Fibroblast of villous mesenchyme (primary cell): Measurements from ENCODE around the gene SLC4A2. TPM values are rescaled to one million over a fixed set of nuclear protein-coding genes. Genes with fewer than 3 reads are reported as not detected.
A peak's percentile ranks its signal among the peaks of the same experiment; 100 is the strongest.

Source experiments
- DNase-seq: peaks from one replicate; pipeline ENCODE4 v3.0.0-alpha.2; 2010; ENCODE audit warnings: low read depth
- H3K4me3 ChIP-seq: 2 replicates; pipeline ENCODE4 v1.5.1; 2011; ENCODE audit warnings: low read depth, mild to moderate bottlenecking, low read length
- total RNA-seq: library from RNA; depleted of rRNA; stranded (reverse); fragments of >200 nt; gene quantifications from 2 replicates; pipeline ENCODE4 v1.2.3, GENCODE V29; 2012
- TF ChIP-seq, protein P1 (sequence below): IDR thresholded peaks from 2 replicates; pipeline ENCODE4 v1.5.1; 2012; ENCODE audit warnings: low read depth, mild to moderate bottlenecking, low read length; ENCODE audit not compliant: insufficient read depth

Gene SLC4A2
- total RNA-seq, 1 donor, result 85.5 TPM

DNA sequence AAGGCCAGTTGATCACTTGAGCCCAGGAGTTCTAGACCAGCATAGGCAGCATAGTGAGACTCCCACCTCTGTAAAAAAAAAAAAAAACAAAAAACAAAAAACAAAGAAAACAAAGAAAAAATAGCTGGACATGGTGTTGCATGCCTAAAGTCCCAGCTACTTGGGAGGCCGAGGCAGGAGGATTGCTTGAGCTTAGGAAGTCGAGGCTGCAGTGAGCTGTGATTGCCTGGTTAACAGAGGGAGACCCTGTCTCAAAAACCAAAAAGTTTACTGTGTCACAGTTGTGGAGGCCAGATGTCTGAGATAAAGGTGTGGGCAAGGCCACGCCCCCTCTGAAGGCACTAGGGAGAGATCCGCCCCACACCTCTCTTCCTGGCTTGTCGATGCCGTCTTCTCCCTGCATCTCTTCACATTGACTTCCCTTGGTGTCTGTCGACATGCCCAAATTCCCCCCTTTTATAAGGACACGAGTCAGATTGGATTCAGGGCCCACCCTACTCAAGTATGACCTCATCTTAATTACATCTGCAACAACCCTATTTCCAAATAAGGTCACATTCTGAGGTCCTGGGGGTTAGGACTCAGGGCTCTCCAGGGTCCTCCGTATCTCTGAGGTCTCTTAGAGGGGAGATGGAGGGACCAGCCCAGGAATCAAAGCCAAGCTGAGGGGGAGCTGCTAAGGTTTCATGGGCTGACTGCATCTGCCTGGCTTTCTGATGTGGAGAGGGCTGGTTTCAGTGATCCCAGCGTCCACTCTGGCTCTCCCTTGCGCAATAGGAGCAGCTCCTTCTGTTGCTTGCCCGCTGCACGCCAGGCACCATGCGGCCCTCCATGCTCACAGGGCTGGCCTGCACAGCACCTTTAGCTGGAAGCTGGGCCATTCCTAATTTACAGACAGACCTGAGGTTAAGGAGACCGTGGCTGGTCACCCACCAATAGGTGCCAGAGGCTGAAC is 50.0 kb downstream of the SLC4A2 start:
- TF ChIP-seq, protein P1, sequence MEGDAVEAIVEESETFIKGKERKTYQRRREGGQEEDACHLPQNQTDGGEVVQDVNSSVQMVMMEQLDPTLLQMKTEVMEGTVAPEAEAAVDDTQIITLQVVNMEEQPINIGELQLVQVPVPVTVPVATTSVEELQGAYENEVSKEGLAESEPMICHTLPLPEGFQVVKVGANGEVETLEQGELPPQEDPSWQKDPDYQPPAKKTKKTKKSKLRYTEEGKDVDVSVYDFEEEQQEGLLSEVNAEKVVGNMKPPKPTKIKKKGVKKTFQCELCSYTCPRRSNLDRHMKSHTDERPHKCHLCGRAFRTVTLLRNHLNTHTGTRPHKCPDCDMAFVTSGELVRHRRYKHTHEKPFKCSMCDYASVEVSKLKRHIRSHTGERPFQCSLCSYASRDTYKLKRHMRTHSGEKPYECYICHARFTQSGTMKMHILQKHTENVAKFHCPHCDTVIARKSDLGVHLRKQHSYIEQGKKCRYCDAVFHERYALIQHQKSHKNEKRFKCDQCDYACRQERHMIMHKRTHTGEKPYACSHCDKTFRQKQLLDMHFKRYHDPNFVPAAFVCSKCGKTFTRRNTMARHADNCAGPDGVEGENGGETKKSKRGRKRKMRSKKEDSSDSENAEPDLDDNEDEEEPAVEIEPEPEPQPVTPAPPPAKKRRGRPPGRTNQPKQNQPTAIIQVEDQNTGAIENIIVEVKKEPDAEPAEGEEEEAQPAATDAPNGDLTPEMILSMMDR, result no peak

DNA sequence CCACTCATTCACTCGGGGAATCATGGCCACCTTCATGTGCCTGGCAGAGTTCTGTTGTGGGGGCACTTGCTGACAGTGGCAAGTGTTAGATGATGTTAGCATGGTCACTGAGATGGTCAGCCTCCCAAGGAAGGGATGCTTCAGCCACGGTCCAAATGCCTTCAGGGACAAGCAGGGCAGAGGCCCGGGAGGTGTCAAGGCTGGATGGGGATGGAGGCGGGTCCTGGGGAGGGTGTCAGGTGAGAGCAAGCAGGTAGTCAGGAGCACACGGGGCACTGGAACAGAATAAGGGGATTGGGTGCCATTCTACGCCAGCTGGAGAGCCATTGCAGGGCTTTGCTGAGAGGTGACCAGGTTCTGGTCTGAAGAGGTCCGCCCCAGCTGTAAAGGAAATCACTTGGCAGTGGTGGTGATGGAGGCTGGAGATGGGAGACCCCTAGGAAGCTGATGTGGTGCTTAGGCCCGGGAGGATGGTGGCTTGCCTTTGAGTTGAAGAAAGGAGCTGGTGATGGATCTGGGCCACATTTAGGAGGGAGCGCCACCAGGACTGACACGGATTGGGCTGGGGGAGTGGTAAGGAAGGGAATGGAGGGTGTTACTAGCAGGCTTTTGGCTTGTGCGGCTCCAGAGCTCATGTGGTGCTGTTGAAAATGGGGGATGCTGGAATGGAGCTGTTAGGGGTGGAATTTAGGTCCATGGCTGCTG is 51.0 kb downstream of the SLC4A2 start:
- TF ChIP-seq, protein P1, result no peak

More for the DNA sequence above, 50.0 kb downstream of the SLC4A2 start:
- H3K4me3 ChIP-seq, result no peak overlapping the region
- peak; percentile 79 for DNase-seq

DNA sequence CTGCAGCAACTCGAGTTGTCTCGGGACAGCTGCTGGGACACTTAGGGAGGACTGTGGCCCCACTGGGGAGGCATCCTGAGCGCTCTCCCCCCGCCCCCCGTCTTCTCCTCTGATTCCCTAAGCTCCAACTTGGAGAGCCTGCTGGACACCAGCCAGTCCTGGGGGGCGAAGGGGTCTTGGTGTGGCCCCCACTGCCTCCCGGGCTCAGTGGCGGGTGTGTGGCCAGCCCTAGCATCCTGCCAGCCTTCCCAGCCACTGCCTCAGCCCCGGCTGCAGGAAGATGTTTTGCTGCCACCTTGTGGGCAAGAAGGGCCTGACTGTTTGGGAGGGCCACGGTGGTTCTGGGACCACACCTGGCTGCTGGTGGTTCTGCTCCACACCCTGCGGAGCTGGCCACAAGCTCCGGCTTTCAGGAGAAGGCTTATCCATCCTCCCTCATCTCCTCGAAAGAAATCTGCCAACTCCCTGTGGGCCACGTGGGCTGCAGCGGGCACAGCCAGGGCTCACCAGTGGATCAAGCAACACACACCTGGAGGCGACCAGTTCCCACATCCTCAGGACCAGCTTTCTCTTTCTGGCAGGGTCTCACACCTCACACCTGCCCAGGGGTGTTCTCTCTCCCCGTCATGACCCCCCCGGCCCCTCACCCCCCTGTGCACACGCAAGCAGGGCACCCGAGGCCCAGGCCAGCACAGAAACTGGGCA is 51.7 kb downstream of the SLC4A2 start:
- DNase-seq, result peak; percentile 74
- TF ChIP-seq, protein P1, result peak; percentile 85
- H3K4me3 ChIP-seq, result no peak overlapping the region

More for the DNA sequence above, 51.0 kb downstream of the SLC4A2 start:
- DNase-seq, result no peak
- H3K4me3 ChIP-seq, result no peak overlapping the region

DNA sequence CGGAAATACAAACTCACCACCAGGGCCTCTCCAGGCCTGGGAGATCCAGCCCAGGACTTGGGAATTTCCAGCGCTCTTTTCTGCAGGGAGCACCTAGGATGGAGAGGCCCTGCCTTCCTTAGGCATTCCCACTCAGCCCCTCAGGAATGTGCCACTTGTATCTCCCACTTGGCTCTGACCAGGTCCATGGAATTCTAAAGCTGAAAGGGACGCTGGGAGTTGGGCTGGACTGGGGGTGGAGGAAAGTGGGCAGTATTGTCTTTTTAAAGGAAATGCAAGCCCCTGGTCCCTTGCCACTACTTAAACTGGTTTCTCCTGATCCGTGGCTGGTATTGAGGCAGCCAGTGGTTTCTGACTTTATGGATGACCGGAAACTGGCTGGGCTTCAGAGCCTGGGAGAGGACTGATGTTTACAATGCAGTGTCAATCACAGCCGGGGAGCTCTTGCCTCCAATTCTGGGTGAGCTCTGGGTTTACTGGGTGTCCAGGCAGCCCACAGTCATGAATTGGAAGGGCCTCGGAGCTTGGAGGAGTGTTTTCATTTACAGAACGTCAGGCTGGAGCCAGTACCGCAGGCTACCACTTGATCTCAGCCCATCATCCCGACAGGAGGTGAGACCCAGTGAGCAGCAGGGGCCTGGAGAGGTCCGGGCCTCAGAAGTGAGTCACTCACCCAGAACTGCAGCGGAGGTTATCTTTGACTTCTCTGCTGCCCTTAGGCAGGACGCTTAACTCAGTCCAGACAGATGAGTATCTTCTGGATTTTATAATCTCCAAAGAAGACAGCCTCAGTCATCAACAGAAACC is 54.2 kb downstream of the SLC4A2 start:
- peak; percentile 86 for DNase-seq
- TF ChIP-seq, protein P1, result no peak
- peak overlapping the region; percentile 21 for H3K4me3 ChIP-seq

DNA sequence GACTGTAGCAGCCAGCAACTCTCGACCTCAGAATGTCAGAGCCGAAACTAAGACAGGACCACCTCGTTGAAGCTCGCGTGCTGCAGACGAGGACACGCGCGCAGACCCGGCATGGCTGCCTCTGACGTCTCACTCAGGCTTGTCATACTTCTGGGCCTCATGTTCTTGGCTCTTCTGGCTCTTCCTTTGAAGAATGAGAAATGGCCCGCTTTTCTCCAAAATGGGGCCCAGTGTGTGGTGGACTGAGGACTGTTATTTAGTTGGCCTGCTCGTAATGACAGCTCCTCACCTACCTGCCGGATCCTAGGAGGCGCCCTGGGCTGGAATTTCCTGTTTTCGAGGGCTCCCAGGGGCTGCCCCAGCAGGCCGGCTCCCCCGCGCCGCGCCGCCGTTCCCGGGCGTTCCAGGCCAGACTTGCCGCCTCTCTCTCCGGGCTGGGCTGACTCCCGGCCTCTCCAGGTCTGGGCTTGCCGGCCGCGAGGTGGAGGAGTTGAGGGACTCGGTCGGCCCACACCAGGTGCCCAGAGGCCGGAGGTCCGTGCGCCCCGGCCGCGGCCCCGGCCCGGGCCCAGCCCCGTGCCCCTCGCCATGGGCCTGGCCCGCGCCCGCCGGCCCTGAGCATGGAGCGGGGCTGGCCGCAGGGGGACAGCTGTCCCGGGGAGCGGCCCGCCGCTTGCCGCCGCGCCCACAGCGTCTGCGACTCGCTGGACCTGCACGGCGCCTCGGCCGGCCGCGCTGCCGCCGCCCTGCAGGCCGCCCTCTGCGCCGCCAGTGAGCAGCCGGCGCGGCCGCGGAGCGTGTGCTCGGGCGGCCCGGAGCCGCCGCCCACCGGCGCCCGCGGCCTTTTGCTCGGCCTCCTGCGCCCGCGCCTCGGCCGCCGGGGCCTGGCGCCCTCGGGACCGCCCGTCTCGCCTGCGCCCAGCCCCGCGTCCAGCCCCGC is 55.0 kb downstream of the SLC4A2 start:
- TF ChIP-seq, protein P1, result no peak
- peak overlapping the region; percentile 21 for H3K4me3 ChIP-seq
- no peak for DNase-seq
